Hepatocyte (in vitro differentiated cells): ENCODE data around the gene DNAJC2. TPM values are rescaled to one million over a fixed set of nuclear protein-coding genes. Genes with fewer than 3 reads are reported as not detected.

Experiments
- DNase-seq: peaks from one replicate; pipeline ENCODE4 v3.0.0-alpha.2; 2016; ENCODE audit warnings: low spot score
- H2AFZ ChIP-seq: fragments of 200-600 bp; sonication (generic); 2 replicates; pipeline ENCODE4 v1.6.0; 2016; ENCODE audit warnings: antibody characterized with exemption, mild to moderate bottlenecking
- H3K27ac ChIP-seq: fragments of 200-600 bp; sonication (generic); 2 replicates; pipeline ENCODE4 v1.5.1; 2016; ENCODE audit warnings: mild to moderate bottlenecking
- H3K27me3 ChIP-seq: fragments of 200-600 bp; sonication (generic); 2 replicates; pipeline ENCODE4 v1.6.1; 2016
- H3K36me3 ChIP-seq: fragments of 200-600 bp; sonication (generic); replicated peaks from 2 replicates; pipeline ENCODE4 v1.5.1; 2016; ENCODE audit warnings: low read depth; ENCODE audit not compliant: insufficient read depth
- H3K4me1 ChIP-seq: fragments of 200-600 bp; sonication (generic); 2 replicates; pipeline ENCODE4 v1.5.1; 2016; ENCODE audit warnings: mild to moderate bottlenecking, moderate library complexity; ENCODE audit not compliant: insufficient read depth
- H3K4me2 ChIP-seq: fragments of 200-600 bp; sonication (generic); 2 replicates; pipeline ENCODE4 v1.6.0; 2016
- H3K4me3 ChIP-seq: fragments of 200-600 bp; sonication (generic); 2 replicates; pipeline ENCODE4 v1.5.1; 2016; ENCODE audit warnings: mild to moderate bottlenecking
- H3K79me2 ChIP-seq: fragments of 200-600 bp; sonication (generic); 2 replicates; pipeline ENCODE4 v1.6.0; 2017; ENCODE audit warnings: mild to moderate bottlenecking
- H3K9me2 ChIP-seq: fragments of 200-600 bp; sonication (generic); replicated peaks from 2 replicates; pipeline ENCODE4 v1.6.0; 2017; ENCODE audit warnings: mild to moderate bottlenecking; ENCODE audit not compliant: insufficient read depth
- H3K9me3 ChIP-seq: fragments of 200-600 bp; sonication (generic); 2 replicates; pipeline ENCODE4 v1.5.1; 2016; ENCODE audit warnings: low read depth, mild to moderate bottlenecking
- H4K20me1 ChIP-seq: fragments of 200-600 bp; sonication (generic); 2 replicates; pipeline ENCODE4 v1.6.0; 2016; ENCODE audit warnings: mild to moderate bottlenecking; ENCODE audit not compliant: insufficient read depth, poor library complexity, severe bottlenecking
- CTCF ChIP-seq: fragments of 200-600 bp; sonication (generic); IDR thresholded peaks from 2 replicates; pipeline ENCODE4 v1.5.1; 2016; ENCODE audit warnings: antibody characterized with exemption, mild to moderate bottlenecking; ENCODE audit not compliant: poor library complexity
- EZH2 ChIP-seq: fragments of 200-600 bp; sonication (generic); IDR thresholded peaks from 2 replicates; pipeline ENCODE4 v1.6.1; 2016; ENCODE audit warnings: antibody characterized with exemption, mild to moderate bottlenecking, borderline replicate concordance
- EZH2phosphoT487 ChIP-seq: fragments of 200-600 bp; sonication (generic); IDR thresholded peaks from one replicate; pipeline ENCODE4 v1.6.1; 2018; ENCODE audit warnings: antibody characterized with exemption, mild to moderate bottlenecking, low read depth, moderate library complexity; ENCODE audit not compliant: unreplicated experiment, severe bottlenecking
- WGBS: methylation state at CpG from one replicate; pipeline ENCODE4 v1.1.6; 2016; ENCODE audit warnings: low lambda C conversion rate; ENCODE audit errors: missing lambda C conversion rate; 5-methylcytosine and 5-hydroxymethylcytosine counted together
- polyA plus RNA-seq: library from polyadenylated mRNA; unstranded; fragments of >200 nt; fragmentation: Nextera tagmentation; extraction: Ambion mirVana; gene quantifications from 2 replicates; pipeline ENCODE4 v1.2.1, GENCODE V29; 2016
- total RNA-seq: library from RNA; depleted of rRNA; stranded (reverse); fragments of >200 nt; gene quantifications from 2 replicates; pipeline ENCODE4 v1.2.3, GENCODE V29; 2014

DNAJC2 gene
- total and polyA plus RNA-seq, 2 experiments from 2014 or later = 24.8 to 38.2 TPM

GRCh38 chr7:103348959-103349358, 4.4 kb upstream of the DNAJC2 start:
- Histone ChIP-seq H3K4me3 (peak overlapping the region; percentile 59), H4K20me1 (peaks cover 36% of the 10 kb centered on the region), H3K9me3 (no peaks in the 10 kb centered on the region), H3K9me2 (no peaks in the 10 kb centered on the region), H3K4me1 (peaks cover 18% of the 10 kb centered on the region), H3K36me3 (no peaks in the 10 kb centered on the region), H3K79me2 (peaks cover 75% of the 10 kb centered on the region), H3K27me3 (no peaks in the 10 kb centered on the region), H3K4me2 (peak overlapping the region; percentile 96), H3K27ac (no peak overlapping the region), H2AFZ (no peak overlapping the region)
- WGBS = 84% methylated on average over 2 of the region's 2 CpGs
- no peak for DNase-seq
- TF ChIP-seq EZH2phosphoT487 (no peak), EZH2 (no peak), CTCF (no peak)

GRCh38 chr7:103348452-103348851, 3.9 kb upstream of the DNAJC2 start:
- Histone ChIP-seq H3K79me2 (peaks cover 75% of the 10 kb centered on the region), H3K4me1 (peaks cover 21% of the 10 kb centered on the region), H3K27ac (peak overlapping the region; percentile 92), H4K20me1 (peaks cover 36% of the 10 kb centered on the region), H3K9me2 (no peaks in the 10 kb centered on the region), H2AFZ (peak overlapping the region; percentile 75), H3K27me3 (no peaks in the 10 kb centered on the region), H3K36me3 (no peaks in the 10 kb centered on the region), H3K4me2 (peak overlapping the region; percentile 96), H3K4me3 (peak overlapping the region; percentile 59), H3K9me3 (no peaks in the 10 kb centered on the region)
- DNase-seq = no peak
- 26% methylated on average over 13 of the region's 13 CpGs for WGBS
- TF ChIP-seq CTCF = no peak
- no peak for TF ChIP-seq EZH2
- TF ChIP-seq EZH2phosphoT487 = no peak

GRCh38 chr7:103347507-103348267, 3.1 kb upstream of the DNAJC2 start, which contains the start of gene PSMC2:
Gene PSMC2 (plus strand): TSS chr7:103347643. CDS start chr7:103347712, 69 bp downstream.
- peak; percentile 85 for DNase-seq
- H4K20me1 ChIP-seq = peaks cover 36% of the 10 kb centered on the region
- H3K9me3 ChIP-seq = no peaks in the 10 kb centered on the region
- H3K9me2 ChIP-seq = no peaks in the 10 kb centered on the region
- H3K4me1 ChIP-seq = peaks cover 29% of the 10 kb centered on the region
- peak within 1 kb of the TSS; percentile 59 for H3K4me3 ChIP-seq
- H3K27ac ChIP-seq = peak within 1 kb of the TSS; percentile 92
- no peaks in the 10 kb centered on the region for H3K36me3 ChIP-seq
- no peak for TF ChIP-seq EZH2
- TF ChIP-seq CTCF = no peak
- TF ChIP-seq EZH2phosphoT487 = no peak
- WGBS = 2% methylated on average over 25 of the region's 25 CpGs
- no peaks in the 10 kb centered on the region for H3K27me3 ChIP-seq
- H2AFZ ChIP-seq = peak within 1 kb of the TSS; percentile 75
- H3K79me2 ChIP-seq = peaks cover 75% of the 10 kb centered on the region
- peak within 1 kb of the TSS; percentile 96 for H3K4me2 ChIP-seq
